Posterior vena cava (tissue), 2 donors: ENCODE results near the gene C11orf54. TPM values are rescaled to one million over a fixed set of nuclear protein-coding genes. Genes with fewer than 3 reads are reported as not detected.

Experiments
- DNase-seq: peaks from one replicate; pipeline ENCODE4 v3.0.0-alpha.2; 2020; ENCODE audit warnings: low spot score
- intact Hi-C, 2 donors: fragments of 100-400 bp; cut with DNase I; formaldehyde crosslinking; loops; one replicate each; pipeline versions ENCODE4 v1.14.1 to v1.14.2; 2022 to 2023
- microRNA-seq, 2 donors: library from miRNA; unstranded; fragments of <30 nt; microRNA quantifications; one replicate each; pipeline ENCODE4 v1.2.0, GENCODE V29; 2020 to 2021; ENCODE audit warnings: borderline microRNAs expressed in 2 of 2
- total RNA-seq, 2 donors: library from RNA; stranded (reverse); fragmentation: NEBNext Ultra II Directional; extraction: Animal tissue kit (Norgen Biotek cat#: 25700); gene quantifications; one replicate each; pipeline ENCODE4 v1.2.1, GENCODE V29; 2021
- donor health status: DM: yes; HTN: yes; CAD: no.
- donor health status: DM: yes; HTN: yes; CAD: no.

C11orf54 gene
- total RNA-seq, 2 donors from 2014 or later, result 16.8 to 19.9 TPM

DNA sequence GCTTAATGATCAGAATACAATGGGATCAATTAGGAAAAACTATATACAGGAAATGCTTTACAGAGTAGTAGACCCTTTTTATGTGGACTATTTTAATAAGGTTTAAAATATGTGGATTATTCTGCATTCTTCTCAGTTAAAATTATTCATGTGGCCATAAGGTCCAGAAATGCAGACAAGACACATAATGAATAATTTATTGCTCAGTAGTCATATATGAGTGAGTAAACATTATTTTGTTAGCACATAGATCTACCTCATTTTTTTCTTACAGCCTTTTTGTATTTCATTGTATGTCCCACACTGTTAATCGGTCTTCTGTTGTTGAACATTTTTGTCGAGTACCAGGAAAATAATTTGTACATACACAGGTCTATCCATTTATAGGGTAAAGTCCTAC lies 63.4 kb downstream of the C11orf54 start:
- DNase-seq, result no peak
- intact Hi-C loops, result no loop called here

DNA sequence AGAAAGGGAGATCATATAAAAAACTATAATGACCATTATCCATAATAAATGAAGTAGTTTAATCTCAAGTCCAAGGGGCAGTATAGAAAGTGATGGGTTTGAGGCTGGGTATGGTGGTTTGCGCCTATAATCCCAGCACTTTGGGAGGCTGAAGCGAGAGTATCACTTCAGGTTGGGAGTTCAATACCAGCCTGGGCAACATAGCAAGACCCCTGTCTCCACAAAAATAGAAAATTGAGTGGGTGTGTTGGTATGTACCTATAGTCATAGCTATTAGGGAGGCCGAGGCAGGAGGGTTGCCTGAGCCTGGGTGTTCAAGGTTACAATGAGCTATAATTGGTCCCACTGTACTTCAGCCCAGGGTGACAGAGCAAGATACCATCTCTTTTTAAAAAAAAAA lies 66.5 kb downstream of the C11orf54 start:
- intact Hi-C loops, result no loop called here
- no peak for DNase-seq

DNA sequence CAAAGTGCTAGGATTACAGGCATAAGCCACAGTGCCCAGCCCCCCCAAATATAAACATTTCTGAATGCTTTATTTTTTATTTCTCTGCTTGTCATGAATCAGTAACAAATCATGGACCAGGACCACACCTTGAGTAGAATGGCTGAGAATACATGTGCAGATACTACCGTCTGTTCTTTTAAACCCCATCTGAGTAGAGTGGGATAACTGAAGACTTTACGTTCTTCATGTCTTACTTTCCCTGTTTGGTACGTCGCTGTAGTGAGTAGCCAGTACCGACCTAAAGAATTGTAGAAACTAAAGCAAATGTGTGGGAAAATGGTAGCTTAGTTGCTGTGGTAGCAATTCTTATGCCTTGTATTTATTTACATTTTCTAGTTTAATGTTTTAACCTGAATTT lies 72.5 kb downstream of the C11orf54 start:
- intact Hi-C loops, result no loop called here

More for the DNA sequence above, 72.5 kb downstream of the C11orf54 start:
- DNase-seq, result no peak

Small RNAs within 50 kb of the gene (microRNA-seq; reads per million reads assigned to microRNA genes)
- 1.3 to 3.2 reads per million in 2 donors for gene MIR1304

Other genes starting within 250 kb of the C11orf54 start
- gene SMCO4, start 198.3 kb upstream of the C11orf54 start, total RNA-seq, result 10 to 100 TPM; 11.6 to 11.7 TPM
- 1 to 10 TPM; 8.0 to 9.1 TPM for gene CEP295, start 80.0 kb upstream of the C11orf54 start, total RNA-seq
- gene TAF1D, start 177 bp upstream of the C11orf54 start, total RNA-seq, result 10 to 100 TPM; 72.5 to 98.5 TPM
- 10 to 100 TPM; 20.6 to 21.2 TPM for gene MED17, start 42.6 kb downstream of the C11orf54 start, total RNA-seq
- 1 to 10 TPM in 1 of 2 donors, under 1 TPM in 1; 0.10 to 1.0 TPM for gene VSTM5, start 108.9 kb downstream of the C11orf54 start, total RNA-seq